ENCODE data around the gene LCN10.

Gene LCN10

DNA sequence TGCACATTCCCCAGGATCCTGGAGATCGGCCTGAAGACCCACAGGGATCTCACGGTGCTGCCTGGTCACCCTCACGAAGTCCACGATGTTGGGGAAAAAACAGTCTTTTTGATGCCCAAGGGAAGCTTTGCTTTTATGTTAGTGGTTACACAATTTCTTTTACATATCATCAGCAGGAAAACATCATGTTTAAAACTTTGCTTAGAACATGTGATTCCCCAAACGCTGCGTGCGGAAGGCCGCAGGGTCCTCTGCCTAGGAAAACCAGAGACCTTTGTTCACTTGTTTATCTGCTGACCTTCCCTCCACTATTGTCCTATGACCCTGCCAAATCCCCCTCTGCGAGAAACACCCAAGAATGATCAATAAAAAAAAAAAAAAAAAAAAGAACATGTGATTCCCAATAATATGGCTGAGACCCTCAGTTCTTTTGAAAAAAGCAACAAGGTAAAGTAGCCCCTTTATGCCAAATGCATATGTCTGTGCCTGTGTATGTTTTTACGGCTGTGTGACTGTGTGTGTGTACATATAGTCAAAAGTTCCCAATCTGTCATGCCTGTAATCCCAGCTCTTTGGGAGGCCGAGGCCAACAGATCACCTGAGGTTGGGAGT lies 44.0 kb downstream of the LCN10 start:
- peaks cover 4% of the 10 kb centered on the region; the same call in 1 of the 2 replicates for H3K4me1 ChIP-seq (ENCODE audit: insufficient read depth, low read length)
- ATAC-seq (ENCODE audit: insufficient read depth, low read depth) (no peak), DNase-seq (no peak)
- peaks cover 8% of the 10 kb centered on the region for H3K27me3 ChIP-seq (ENCODE audit: insufficient read depth, low read length, poor library complexity)
- no peak overlapping the region for H3K27ac ChIP-seq (ENCODE audit: low read length)
- H3K4me3 ChIP-seq (ENCODE audit: low read depth in 1 of 2, low read length in 2 of 2), result no peak overlapping the region
- H2AFZ ChIP-seq (ENCODE audit: low read depth, low read length), result no peak overlapping the region
- H3K9ac ChIP-seq (ENCODE audit: low read depth, low read length), result no peak overlapping the region
- H3K9me3 ChIP-seq (ENCODE audit: insufficient read depth, low read length, severe bottlenecking), result no peaks in the 10 kb centered on the region
- H4K20me1 ChIP-seq (ENCODE audit: insufficient read depth, low read length), result no peaks in the 10 kb centered on the region
- no peak for TF ChIP-seq EZH2 (IDR thresholded peaks at IDR 0.05; ENCODE audit: borderline replicate concordance, low read depth, low read length, severe bottlenecking)
- TF ChIP-seq, protein P1, sequence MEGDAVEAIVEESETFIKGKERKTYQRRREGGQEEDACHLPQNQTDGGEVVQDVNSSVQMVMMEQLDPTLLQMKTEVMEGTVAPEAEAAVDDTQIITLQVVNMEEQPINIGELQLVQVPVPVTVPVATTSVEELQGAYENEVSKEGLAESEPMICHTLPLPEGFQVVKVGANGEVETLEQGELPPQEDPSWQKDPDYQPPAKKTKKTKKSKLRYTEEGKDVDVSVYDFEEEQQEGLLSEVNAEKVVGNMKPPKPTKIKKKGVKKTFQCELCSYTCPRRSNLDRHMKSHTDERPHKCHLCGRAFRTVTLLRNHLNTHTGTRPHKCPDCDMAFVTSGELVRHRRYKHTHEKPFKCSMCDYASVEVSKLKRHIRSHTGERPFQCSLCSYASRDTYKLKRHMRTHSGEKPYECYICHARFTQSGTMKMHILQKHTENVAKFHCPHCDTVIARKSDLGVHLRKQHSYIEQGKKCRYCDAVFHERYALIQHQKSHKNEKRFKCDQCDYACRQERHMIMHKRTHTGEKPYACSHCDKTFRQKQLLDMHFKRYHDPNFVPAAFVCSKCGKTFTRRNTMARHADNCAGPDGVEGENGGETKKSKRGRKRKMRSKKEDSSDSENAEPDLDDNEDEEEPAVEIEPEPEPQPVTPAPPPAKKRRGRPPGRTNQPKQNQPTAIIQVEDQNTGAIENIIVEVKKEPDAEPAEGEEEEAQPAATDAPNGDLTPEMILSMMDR (IDR thresholded peaks at IDR 0.05; ENCODE audit: borderline replicate concordance, extremely low read depth, low read length, poor library complexity, severe bottlenecking), result no peak
- no peaks in the 10 kb centered on the region for H3K36me3 ChIP-seq (ENCODE audit: insufficient read depth, low read length)
- no peak overlapping the region for H3K4me2 ChIP-seq (ENCODE audit: insufficient read depth, low read length)
- H3K79me2 ChIP-seq (ENCODE audit: insufficient read depth, low read length), result no peaks in the 10 kb centered on the region

DNA sequence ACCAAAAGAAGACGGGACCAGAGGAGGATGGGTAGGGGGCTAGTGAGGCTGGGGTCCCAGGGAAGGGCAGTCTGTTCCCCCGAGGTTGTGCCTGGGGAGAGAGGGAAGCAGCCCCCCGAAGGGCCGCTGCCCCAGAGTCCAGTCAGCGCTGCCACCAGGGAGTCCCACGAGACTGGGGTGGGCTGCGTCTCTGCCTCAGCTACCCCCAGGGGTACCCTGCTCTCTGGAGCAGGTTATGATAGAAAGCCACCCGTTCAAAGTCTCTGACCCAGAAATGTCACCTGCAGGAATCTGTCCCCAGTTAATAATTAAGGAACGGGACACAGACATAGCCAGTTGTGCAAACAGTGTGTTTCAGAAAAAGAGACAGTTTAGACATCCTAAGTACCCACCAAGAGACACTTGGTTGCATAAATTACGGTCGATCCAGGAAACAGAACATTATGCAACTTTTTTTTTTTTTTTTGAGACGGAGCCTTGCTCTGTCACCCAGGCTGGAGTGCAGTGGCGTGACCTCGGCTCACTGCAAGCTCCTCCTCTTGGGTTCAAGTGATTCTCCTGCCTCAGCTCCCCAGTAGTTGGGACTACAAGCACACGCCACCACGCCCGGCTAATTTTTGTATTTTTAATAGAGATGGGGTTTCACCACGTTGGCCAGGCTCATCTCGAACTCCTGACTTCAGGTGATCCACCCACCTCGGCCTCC lies 44.8 kb downstream of the LCN10 start:
- ATAC-seq (ENCODE audit: insufficient read depth, low read depth), result no peak
- no peak overlapping the region for H3K4me2 ChIP-seq (ENCODE audit: insufficient read depth, low read length)
- H3K79me2 ChIP-seq (ENCODE audit: insufficient read depth, low read length), result no peaks in the 10 kb centered on the region
- H3K4me1 ChIP-seq (ENCODE audit: insufficient read depth, low read length), result no peaks in the 10 kb centered on the region
- H3K9me3 ChIP-seq (ENCODE audit: insufficient read depth, low read length, severe bottlenecking), result no peaks in the 10 kb centered on the region
- H3K4me3 ChIP-seq (ENCODE audit: low read depth in 1 of 2, low read length in 2 of 2), result no peak overlapping the region
- peaks cover 8% of the 10 kb centered on the region for H3K27me3 ChIP-seq (ENCODE audit: insufficient read depth, low read length, poor library complexity)
- DNase-seq, result no peak
- no peaks in the 10 kb centered on the region for H4K20me1 ChIP-seq (ENCODE audit: insufficient read depth, low read length)
- no peak overlapping the region for H3K27ac ChIP-seq (ENCODE audit: low read length)
- H2AFZ ChIP-seq (ENCODE audit: low read depth, low read length), result no peak overlapping the region
- H3K9ac ChIP-seq (ENCODE audit: low read depth, low read length), result no peak overlapping the region
- no peak for TF ChIP-seq EZH2 (IDR thresholded peaks at IDR 0.05; ENCODE audit: borderline replicate concordance, low read depth, low read length, severe bottlenecking)
- TF ChIP-seq, protein P1 (IDR thresholded peaks at IDR 0.05; ENCODE audit: borderline replicate concordance, extremely low read depth, low read length, poor library complexity, severe bottlenecking), result no peak
- no peaks in the 10 kb centered on the region for H3K36me3 ChIP-seq (ENCODE audit: insufficient read depth, low read length)

DNA sequence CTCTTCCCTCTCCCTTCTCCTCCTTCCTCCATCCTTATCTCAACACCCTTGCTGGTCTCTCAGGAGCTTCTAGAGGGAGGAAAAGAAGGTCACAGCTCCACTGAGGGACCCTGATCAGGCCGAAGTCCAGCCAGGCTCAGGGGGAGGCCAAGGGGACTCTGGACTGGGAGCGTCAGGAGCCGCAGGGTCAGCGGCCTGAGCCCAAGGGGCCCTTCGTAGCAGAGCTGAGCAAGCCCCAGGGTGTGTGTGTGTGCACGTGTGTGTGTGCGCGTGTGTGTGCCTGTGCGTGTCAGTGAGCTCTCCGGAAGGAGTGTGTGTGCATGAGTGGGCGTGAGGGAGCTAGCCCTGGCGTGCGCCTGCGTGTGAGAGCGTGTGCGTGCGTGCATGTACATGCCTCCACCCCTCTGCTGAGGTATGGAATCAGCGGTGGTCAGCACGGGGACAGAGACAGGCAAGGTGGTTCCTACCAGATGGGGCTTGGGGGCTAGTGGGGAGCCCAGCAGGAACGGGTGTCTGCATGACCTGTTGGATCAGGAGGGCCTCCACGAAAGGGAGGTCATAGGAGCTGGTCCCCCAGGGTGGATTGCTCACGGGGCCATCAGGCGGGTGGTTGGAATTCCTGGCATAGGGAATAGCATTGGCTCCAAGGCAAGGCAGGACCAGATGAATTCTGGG lies 45.5 kb downstream of the LCN10 start:
- H3K4me1 ChIP-seq (ENCODE audit: insufficient read depth, low read length), result no peaks in the 10 kb centered on the region
- DNase-seq (no peak), ATAC-seq (ENCODE audit: insufficient read depth, low read depth) (no peak)
- no peak overlapping the region for H3K4me2 ChIP-seq (ENCODE audit: insufficient read depth, low read length)
- H3K27ac ChIP-seq (ENCODE audit: low read length), result no peak overlapping the region
- no peak overlapping the region for H3K9ac ChIP-seq (ENCODE audit: low read depth, low read length)
- no peaks in the 10 kb centered on the region for H3K79me2 ChIP-seq (ENCODE audit: insufficient read depth, low read length)
- no peak overlapping the region for H2AFZ ChIP-seq (ENCODE audit: low read depth, low read length)
- H3K4me3 ChIP-seq (ENCODE audit: low read depth in 1 of 2, low read length in 2 of 2), result no peak overlapping the region
- no peak for TF ChIP-seq EZH2 (IDR thresholded peaks at IDR 0.05; ENCODE audit: borderline replicate concordance, low read depth, low read length, severe bottlenecking)
- TF ChIP-seq, protein P1 (IDR thresholded peaks at IDR 0.05; ENCODE audit: borderline replicate concordance, extremely low read depth, low read length, poor library complexity, severe bottlenecking), result no peak
- H3K27me3 ChIP-seq (ENCODE audit: insufficient read depth, low read length, poor library complexity), result peaks cover 8% of the 10 kb centered on the region
- no peaks in the 10 kb centered on the region for H3K36me3 ChIP-seq (ENCODE audit: insufficient read depth, low read length)
- H4K20me1 ChIP-seq (ENCODE audit: insufficient read depth, low read length), result no peaks in the 10 kb centered on the region
- no peaks in the 10 kb centered on the region for H3K9me3 ChIP-seq (ENCODE audit: insufficient read depth, low read length, severe bottlenecking)

Data from DND-41 (cell line).